RKO (cell line): ENCODE data around the gene PANK1.
"Not testable (repeated sequence)": the region's sequence is repeated elsewhere in the genome, so short reads cannot be mapped to it uniquely, and the experiment has no call there.

Experiments used
- DNase-seq: peaks from one replicate; pipeline ENCODE4 v3.0.0-alpha.2; 2016; ENCODE audit warnings: low spot score

Gene PANK1

DNA sequence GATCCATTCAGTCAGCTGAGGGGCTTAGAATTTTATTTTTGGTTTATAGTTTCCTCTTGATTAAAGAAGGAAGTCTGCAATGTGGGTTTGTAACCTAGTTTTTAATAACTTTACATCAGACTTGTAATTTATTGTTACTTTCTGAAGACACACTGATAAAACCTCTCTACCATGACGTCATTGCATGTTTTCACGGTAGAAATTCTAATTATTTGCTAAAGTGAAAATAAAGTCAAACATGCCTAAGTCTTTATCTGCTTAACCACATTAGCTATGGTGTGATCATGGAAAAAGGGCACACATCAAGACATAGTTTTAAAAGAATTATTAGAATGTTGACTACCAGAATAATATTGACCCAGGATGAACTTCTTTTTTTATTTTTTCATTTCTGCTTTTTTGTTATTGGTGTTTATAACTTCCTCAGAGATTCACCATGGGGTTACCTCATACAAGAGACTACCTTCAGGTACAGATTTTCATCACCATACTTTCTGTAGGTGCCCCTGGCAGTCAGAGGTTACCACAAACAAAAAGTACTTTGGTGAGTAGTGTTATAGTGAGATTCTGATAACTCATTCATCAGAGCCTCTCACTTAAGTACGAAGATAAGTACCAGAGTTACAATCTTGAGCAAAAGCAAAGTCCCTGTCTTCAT, 7.0 kb upstream of the PANK1 start:
- no peak for DNase-seq

- DNase-seq = no peak
These were observed 6.3 kb upstream of the PANK1 start for GRCh38 chr10:89651205-89651915.

DNA sequence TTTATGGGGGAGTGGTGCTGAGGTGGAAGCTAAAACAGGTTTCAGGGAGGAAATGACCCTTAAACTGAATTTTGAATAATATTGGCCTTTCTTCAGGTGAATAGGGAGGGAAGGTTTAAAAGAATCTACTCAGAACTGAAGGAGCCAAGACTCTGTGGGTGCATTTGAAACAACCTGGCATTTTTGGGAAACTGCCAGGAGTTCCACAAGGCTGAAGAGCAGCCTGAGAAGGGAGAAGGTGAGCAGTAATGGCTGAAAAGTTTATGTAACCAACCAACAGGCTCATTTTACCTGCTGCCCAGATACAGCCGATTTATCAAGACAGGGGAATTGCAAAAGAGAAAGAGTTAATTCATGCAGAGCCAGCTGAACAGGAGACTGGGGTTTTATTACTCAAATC, 4.0 kb upstream of the PANK1 start:
- DNase-seq = no peak

- DNase-seq = no peak
These were observed 3.0 kb upstream of the PANK1 start for GRCh38 chr10:89648074-89648473.

GRCh38 chr10:89646889-89647657, 2.0 kb upstream of the PANK1 start:
- no peak for DNase-seq

DNA sequence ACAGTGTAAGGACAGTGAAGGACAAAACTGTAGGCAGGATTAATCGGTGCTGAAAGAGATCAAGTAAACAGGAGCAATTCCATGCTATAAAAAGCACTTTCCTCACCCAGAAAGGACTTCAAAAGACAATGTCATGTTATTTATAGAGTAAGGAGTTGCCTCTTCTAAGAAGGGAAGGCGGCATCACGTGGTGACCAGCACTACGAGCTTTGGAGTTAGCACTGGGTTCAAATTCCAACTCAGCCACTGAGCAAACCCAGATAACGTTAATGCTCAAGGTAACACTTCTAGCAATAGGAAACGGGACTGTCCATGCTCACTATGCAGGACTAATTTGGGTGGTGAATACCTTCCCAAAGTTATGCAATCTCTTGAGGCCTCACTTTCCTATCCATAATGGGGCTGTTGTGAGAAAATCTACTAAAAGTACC, 715 bp upstream of the PANK1 start:
- DNase-seq = peak; percentile 9

- DNase-seq = no peak
These were observed 413 bp downstream of the PANK1 start for GRCh38 chr10:89644691-89644966.

- DNase-seq = peak; percentile 98
These were observed 991 bp downstream of the PANK1 start for GRCh38 chr10:89643812-89644690.

- no peak for DNase-seq
These were observed 1.6 kb downstream of the PANK1 start for GRCh38 chr10:89643431-89643811.

GRCh38 chr10:89642193-89642592, 2.8 kb downstream of the PANK1 start:
- no peak for DNase-seq

DNA sequence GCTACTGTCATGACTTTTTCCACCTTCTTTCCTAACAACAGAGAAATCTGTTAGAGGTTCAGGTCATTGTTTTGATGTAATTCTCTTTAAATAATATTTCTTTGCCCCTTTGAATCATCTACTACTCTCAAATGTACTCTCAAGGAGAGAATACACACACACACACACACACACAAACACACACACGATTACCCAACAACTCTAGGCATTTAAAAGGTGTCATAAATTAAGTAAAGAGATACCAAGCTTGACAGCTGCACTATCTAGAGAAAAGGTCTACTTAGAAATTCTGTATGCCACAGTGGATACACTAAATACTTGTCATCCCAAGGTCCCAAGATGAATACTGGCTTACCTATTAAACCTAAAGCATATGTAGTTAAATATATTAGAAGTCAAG, 4.8 kb downstream of the PANK1 start:
- DNase-seq = no peak

DNA sequence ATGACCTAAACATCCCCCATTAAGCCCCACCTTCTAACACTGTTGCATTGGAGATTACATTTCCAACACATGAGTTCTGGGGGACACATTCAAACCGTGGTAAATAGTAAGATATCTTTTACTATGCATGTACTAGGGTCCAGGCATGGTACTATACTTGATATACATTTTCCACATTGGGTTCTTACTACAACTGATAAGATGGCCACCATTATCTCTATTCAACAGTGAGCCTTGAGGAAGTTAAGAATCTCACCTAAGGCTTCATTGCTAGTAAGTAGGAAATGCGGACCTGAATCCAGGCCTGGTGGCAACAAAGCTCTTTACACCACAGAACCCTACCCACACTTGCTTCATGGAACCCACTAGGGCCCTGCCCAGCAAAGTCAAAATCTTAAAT, 5.7 kb downstream of the PANK1 start:
- no peak for DNase-seq

DNA sequence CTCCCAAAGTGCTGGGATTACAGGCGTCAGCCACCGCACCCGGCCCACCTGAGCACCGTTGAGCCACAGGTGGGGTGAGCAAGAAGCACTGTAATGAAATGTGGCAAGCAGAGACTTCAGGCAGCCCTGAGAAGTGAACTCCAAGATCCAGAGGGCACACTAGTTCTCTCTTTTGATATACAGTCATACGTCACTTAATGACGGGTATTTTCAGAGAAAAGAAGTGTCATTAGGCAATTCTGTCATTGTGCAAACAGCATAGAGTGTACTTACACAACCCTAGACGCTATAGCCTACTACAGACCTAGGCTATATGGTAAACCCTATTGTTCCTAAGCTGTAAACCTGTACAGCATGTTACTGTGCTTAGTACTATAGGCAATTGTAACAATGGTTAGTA, 7.9 kb downstream of the PANK1 start:
- no peak for DNase-seq

GRCh38 chr10:89634637-89635036, 10.4 kb downstream of the PANK1 start:
- DNase-seq = no peak

- DNase-seq = no peak
These were observed 11.6 kb downstream of the PANK1 start for GRCh38 chr10:89633484-89633883.

GRCh38 chr10:89632824-89633223, 12.2 kb downstream of the PANK1 start:
- DNase-seq = no peak

DNA sequence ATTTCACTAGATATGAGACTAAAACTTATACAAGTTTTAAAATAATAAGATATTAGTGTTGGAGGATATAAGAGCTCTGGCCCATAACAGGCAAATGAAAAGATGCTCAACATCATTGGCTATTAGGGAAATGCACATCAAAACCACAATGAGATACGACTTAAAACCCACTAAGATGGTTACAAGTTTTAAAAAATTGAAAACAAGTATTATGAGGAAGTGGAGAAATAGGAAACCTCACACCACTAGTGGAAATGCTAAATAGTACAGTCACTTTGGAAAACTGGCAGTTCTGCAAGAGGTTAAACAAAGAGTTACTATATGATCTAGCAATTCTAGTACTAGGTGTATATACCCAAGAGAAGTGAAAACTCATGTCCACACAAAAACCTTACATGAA, 17.2 kb downstream of the PANK1 start:
- no peak for DNase-seq

DNA sequence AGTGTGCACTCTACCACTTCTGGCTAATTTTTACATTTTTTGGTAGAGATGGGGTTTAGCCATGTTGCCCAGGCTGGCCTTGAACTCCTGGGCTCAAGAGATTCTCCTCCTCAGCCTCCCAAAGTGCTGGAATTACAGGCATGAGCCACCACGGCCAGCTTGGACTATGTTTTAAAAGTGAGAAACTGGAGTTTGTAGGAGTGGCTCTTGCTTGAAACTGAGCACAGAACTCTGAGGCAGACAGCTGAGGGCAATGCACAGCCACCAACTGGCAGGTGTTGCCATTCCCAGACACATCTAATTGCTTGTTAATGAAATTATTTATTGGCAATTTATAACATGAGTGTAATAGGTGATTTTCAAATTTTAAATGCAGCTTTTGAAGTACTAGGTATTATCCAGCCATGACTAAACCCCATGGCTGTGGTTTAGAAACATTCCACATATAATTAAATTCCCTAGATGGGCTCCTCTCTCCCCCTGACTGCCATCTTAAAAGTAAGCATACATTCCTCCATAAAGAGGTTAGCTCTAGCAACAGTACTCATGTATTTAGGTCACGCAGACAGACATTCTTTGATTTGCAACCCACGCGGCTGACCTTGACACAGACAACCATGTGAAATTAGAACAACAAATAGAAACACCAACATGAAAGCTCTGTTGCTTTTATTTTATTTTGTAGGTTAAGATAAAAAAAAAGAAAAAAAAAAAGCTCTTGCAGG, 19.8 kb downstream of the PANK1 start:
- no peak for DNase-seq

DNA sequence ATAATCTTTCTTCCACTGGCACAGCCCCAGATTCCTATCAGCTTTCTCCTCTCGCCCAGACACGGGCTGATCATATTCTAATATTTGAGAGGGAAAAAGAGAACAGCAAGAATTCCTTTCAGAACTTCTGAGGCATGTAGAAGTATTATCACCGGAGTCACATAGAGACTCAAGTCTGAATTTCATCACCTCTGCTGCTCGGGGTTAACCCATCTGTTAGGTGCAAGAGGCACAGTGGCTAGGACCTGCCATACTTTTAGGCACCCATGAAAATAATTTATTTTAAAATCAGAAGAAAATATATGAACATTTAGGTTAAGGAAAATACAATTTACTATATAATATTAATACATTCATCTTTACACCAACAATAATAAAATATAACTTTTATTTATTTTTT, 21.0 kb downstream of the PANK1 start:
- no peak for DNase-seq

GRCh38 chr10:89622151-89622550, 22.9 kb downstream of the PANK1 start:
- no peak for DNase-seq

DNA sequence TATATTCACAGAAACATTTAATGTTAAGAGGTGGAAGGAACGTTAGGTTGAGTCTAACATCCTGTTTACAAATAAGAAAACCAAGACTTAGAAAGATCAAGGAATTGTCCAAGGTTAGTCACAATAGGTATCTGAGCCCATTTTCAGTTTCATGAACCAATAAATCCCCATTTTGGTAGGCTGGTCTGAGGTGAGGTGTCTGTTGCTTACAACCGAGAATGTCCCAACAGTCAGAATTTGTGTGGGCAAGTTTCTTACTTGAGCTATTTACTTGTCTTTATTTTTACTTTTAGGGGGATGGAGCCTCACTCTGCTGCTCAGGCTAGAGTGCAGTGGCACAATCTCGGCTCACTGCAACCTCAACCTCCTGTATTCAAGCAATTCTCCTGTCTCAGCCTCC, 23.6 kb downstream of the PANK1 start:
- DNase-seq = no peak

DNA sequence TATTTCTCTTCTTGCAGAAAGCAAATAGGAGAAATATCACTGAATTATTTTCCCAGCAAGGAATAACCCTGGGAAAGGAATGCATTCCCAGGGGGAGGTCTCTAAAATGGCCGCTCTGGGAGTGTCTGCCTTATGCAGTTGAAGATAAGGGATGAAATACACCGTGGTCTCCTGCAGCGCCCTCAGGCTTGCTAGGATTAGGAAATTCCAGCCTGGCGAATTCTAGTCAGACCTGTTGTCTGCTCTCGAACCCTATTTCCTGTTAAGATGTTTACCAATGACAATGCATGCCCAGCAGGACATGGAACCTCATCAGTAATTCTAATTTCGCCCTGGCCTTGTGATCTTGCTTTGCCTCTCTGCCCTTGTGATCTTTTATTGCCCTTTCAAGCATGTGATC, 24.7 kb downstream of the PANK1 start:
- not testable (repeated sequence) for DNase-seq
